HG02884 (cell line): ENCODE results near the gene FABP3.

Source experiments
- ATAC-seq: cut with Tn5 transposase; IDR thresholded peaks from one replicate; pipeline ENCODE4 v1.9.1; 2021; ENCODE audit warnings: mild to moderate bottlenecking, moderate library complexity; ENCODE audit not compliant: unreplicated experiment

The FABP3 gene

DNA sequence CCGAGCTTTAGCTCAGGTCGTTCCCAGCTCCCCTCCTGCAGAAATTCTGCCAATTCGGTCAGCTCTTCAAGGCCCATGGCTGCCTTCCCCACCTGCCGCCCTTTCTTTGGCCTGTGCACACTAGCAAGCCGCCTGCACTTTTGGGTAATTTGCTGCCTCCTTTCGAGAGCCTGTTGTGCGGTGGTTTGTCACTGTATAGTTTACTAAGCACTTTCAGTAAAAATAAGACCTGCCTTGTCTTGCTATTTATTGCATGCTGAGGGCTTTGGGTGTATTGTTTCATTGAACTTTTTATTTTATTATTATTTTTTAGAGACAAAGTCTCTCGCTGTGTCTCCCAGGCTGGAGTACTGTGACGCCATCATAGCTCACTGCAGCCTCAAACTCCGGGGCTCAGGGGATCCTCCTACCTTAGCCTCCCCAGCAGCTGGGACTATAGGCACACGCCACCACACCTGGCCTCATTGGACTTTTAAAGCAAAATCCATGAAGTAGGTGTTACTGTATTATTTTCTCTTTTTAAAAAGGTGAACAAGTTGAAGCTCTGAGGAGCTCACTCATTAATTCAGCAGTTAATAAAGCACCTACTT is 1.1 kb upstream of the FABP3 start:
- no peak for ATAC-seq

DNA sequence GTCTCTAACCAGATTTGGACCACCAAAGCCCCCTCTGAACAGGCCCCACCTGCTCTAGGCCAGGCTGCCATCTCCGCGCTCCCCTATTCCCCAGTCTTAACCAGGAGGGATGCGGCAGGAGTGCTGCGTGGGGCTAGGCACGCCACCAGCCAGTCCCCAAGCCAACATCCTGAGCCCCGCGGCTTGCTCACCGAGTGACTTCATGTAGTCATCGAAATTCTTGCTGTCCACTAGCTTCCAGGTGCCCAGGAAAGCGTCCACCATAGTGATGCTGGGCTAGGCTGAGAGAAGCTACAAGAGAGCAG is 173 bp downstream of the FABP3 start:
- no peak for ATAC-seq

DNA sequence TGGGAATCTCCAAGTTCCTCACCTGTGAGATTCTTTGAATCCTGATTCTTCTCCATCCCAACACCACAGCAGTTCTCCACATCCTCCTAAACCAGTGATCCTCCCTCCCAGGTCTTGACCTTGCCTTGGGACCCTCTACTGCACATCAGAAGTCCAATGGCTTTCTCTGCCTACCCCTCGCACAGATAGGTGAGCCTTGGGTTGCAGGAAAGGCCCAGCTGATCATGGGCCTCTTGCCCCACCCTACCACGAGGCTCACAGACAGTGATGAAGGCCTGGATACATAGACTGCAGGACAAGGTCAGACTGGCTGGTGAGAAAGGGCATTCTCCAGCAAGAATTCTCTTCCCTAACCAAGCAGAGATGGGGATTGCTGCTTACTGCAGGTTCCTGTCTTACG is 825 bp downstream of the FABP3 start:
- no peak for ATAC-seq

DNA sequence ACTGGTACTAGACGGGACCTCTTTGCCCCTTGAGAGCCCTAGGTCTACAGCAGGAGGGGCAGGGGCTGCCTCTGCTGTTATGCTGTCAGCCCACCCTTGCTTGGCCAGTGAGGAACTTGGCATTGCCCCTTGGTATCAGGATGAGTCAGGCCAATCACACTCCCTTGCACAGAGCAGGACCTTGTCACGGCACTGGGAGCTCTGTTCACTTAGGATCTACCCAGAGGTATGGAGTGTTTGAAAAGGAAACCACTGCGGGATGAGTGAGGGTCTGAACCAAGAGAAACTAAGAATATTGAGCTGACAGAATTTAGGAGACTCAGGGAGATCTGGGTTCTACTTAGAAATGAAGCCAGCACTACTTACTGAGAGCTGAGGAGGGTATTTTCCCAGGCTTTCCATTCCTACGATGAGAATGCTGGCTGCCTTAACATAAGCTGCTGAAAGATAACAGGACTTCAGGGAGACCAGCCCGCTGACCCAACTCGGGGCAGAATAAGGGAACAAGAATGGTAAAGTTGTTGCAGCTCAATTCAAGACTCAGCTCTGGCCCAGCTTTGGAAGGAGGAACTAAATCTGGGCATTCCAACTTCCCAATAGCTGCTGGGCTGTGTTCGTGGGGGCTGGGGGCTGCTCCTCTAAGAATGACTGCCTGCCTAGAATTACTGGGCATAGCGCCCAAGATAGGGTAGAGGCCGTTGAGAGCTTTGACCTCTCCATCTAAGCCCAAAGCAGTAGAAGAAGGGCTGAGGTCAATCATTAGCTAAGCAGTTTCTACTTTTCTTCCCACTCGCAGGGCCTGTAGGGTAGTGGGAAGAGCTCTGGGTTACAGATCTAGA is 1.5 kb downstream of the FABP3 start:
- ATAC-seq: no peak

DNA sequence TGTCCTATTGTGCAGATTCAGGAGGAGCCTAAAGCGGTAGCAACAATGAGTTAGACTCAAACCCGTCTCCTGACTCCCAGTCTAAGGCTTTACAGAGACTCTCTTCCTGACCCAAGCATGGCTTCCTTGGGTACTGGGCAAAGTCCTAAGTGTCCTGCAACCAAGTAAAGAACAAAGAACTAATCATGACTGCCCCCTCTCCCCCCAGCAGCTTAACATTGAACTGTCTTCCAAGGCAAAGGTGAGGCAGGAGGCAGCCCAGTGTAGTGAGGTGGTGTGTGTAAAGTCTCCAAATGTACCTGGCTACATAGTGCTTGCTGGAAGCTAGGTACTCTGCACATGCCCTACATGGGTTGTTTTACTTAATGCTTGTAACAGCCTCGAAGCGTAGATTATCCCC is 2.3 kb downstream of the FABP3 start:
- no peak for ATAC-seq

DNA sequence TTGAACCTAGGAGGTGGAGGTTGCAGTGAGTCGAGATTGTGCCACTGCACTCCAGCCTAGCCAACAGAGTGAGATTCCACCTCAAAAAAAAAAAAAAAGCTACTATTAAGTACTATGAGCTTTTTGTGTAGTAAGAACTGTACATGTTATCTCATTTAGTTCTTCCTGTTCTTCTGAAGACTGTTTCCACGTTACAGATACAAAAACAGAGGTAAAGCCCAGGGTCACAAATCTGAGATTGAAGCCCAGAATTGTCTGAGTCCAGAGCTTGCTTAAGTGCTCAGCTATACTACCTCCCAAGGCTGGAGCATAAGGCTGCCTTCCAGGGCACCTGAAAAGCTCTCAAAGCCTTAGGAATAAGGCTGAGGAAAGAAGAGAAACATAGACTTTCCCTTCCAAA is 2.9 kb downstream of the FABP3 start:
- no peak for ATAC-seq

DNA sequence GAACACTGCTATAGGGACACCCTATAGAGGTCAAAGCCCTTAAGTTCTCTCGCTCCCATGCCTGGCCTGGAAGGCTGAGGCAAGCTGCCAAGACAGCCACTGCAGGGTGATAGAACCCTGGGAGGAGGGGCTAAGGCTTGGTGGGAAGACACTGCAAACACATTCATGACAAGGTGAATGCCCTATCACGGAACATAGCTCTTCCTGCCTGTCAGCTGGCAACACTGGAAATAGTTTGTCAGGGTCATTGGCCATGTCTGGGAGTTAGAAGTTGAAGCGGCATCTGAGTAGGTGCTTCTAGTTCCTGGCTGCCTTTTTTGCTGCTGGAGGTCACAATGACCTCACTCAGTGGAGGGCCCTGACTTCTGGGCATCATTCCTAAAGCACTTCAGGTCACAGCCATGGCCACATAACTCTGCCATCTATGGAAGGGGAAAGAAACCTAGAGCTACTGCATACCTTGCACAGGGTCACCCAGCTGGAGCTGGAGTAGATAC is 4.2 kb downstream of the FABP3 start:
- no peak for ATAC-seq

DNA sequence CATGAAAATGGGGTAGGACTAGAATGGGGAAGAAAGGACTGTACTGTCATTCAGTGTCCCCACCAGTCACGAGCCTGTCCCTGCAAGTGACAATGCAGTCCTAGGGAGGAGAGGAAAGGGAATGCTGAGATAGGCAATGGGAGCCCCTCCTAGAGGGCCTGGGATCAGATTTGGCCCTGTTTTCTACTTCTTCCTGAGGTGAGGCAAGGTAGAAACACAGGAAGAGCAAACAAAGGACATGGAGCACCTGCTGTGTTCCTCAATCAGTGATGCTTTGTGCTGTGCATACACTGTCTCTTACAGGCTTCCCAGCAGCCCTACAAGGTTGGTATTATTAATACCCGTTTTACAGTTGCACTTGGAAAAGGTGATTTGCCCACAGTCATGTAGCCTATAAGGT is 6.1 kb downstream of the FABP3 start:
- no peak for ATAC-seq

DNA sequence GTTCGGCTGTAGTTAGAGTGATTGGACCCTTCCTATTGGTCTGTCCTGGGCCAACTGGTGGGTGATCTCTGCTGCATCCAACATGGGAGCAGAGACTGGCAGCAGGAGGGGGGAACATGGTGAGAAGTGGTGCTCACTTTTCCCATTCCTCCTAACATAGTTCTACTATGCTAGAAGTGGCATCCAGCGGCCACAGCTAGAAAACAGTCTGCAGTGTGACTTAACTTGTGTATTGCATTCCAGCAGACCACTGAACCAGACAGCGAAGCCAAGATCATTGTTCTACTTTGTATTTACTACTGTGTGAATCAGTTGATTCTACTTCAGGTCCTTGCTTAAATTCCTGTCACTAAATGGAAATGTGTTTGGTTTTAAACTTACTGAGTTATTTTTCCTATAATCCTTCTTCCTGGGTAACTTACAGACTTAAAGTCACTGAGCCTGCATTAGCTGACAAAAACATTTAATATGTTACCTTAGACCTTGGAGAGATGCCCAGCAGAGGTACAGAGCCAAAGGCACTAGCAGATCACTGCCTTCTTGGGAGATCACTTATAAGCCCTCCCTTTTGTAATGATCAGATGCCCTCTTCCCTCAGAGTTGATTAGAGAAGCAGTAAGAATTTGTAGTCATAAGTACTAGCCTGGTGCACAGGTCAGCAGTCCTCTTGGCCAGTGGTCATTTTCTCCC is 8.2 kb downstream of the FABP3 start:
- no peak for ATAC-seq

DNA sequence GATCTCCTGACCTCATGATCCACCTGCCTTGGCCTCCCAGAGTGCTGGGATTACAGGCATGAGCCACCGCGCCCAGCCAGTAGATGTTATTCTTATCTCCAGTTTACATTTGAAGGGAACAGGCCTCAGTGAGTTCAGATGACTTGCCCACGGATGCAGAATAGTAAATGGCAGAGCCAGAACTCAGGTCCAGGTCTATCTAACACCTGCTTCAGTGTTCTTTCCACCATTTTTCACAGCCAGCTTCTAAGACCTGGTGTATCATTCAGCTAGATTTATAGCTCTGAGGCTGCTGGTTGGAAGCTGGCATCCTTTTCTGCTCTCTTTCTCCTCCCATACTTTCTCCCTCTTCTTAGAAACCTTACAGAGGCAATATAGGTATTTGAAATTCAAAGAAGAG is 10.8 kb downstream of the FABP3 start:
- no peak for ATAC-seq

DNA sequence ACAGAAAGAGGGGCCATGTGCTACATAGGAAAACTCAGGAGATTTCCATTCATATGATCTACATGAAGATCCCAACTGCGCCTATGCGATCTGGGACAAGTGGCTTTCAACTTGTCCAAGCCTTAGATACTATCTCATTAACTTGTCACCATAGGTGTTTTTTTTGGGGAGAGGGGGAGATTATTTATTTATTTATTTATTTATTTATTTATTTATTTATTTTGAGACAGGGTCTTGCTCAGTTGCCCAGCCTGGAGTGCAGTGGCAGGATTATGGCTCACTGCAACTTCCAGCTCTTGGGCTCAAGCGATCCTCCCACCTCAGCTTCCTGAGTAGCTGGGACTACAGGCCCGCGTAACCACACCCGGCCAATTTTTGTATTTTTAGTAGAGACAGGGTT is 11.3 kb downstream of the FABP3 start:
- ATAC-seq: no peak

DNA sequence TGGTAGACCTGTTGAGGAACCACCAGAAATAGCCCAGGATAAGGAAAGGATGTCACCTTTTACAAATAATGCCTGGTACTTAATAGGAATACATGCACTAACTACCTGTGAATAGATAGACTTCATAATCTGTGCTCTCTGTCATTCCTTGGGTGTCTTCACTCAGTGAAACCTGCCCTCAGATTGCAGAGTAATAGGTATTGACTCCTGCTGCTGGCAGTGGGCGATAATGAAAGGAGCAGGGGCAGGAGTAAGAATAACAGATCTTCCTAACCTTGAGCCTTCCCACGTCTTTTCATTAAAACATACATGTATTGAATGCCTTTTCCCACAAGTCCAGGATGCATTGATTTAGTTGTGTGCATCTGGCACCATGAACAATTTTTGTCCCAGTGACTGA is 16.4 kb downstream of the FABP3 start:
- no peak for ATAC-seq

DNA sequence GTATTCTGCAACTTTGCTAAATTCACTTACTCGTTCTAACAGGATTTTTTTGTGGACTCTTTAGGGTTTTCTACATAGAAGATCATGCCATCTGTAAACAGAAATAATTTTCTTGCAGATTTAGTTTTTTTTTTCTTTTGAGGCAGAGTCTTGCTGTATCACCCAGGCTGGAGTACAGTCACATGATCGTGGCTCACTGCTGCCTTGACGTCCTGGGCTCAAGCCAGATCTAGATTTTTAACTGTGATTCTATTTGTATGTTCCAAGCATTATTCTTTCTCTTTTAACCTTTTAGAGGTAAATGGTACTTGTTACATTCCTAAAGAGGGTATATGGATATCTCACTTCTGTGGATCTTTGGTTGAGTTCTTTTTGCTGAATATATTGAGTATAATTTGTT is 18.6 kb downstream of the FABP3 start:
- ATAC-seq: no peak

DNA sequence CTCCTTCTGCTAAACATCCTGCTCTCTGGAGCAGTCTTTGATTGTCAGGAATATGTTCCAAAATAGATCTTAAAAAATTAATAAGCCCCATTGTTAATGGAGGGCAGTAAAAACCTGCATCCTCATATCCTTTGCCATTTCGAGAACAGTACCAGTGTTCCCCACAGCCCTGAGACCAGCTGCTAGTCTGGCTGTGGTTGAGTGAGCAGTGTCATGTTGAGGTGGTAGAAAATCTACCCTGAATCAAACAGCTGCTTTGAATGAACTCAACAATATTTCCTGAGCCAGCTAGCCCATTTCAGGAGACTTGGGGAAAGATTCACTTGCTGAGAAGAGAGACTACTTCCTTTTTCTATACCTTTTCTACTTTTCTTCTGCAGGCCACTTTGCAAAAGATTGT is 24.4 kb downstream of the FABP3 start:
- ATAC-seq: no peak

DNA sequence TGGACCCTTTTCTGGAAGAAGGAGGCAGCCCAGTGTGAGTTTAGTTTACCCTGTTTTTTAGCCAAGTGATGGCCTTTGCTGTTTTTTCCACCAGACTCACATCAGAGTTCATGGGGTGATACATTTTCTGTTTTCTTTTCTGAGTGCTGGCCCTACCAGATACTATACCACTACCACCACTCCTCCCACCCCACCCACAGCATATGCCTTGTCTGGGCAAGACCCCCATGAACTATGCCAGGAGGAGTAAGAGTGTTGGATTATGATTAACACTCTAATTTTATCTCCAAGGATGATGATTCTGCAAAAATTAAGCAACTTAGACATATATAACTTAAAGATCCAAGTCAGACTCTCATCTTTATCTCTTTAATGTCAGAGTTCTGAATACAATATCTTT is 26.1 kb downstream of the FABP3 start:
- no peak for ATAC-seq

DNA sequence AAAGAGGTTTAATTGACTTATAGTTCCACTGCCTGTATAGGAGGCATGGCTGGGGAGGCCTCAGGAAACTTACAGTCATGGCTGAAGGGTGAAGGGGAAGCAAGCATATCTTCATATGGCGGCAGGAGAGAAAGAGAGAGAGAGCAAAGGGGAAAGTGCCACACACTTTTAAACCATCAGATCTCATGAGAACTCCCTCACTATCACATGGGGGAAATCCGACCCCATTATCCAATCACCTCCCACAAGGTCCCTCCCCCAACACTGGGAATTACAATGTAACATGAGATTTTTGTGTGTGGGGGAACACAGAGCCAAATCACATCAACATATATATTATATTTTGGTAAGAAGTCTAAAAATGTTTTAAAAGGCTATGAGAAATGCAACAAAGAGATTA is 27.2 kb downstream of the FABP3 start:
- ATAC-seq: no peak

DNA sequence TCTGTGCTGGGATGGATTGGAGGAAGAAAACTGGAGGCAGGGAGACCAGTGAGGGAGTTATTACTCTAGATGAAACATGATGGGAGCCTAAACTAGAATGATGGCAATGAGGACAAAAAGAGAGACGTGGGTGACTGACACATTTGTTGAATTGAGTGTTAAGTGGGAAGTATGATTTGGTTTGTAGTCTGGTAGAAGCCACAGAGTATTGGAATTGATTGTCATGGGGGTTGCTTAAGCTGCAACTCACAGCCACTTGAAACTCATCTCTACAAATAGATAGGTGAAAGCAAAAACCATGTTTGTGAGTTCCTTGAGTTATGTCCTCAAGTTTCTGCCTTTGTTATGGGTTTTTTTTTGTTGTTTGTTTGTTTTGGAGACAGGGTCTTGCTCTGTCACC is 28.4 kb downstream of the FABP3 start:
- no peak for ATAC-seq

DNA sequence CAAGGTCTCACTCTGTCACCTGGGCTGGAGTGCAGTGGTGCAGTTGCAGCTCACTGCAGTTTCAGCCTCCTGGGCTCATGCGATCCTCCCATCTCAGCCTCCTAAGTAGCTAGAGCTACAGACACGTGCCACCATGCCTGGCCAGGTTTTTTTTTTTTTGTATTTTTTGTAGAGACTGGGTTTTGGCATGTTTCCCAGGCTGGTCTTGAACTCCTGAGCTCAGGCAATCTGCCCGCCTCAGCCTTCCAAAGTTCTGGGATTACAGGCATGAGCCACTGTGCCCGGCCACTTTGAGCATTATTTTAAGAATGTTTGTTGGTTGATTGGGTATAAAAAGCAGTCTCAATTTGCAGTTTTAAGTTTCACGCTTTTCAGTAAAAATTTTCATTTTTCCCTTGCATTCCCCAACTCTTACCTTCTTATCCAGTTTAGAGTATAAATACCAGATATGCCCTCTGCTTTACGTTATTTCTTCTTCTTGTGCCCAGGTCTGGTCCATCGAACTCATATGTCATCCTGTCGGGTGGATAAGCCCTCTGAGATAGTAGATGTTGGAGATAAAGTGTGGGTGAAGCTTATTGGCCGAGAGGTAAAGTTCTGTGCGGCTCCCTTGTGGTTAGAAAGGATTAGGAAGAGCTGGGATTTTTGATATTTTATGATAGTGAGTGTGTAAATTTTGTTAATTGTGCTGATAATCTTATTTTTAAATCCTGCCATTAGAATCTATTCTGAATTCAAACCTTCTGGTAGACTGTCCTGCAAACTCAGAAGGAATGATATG is 36.0 kb downstream of the FABP3 start:
- no peak for ATAC-seq

DNA sequence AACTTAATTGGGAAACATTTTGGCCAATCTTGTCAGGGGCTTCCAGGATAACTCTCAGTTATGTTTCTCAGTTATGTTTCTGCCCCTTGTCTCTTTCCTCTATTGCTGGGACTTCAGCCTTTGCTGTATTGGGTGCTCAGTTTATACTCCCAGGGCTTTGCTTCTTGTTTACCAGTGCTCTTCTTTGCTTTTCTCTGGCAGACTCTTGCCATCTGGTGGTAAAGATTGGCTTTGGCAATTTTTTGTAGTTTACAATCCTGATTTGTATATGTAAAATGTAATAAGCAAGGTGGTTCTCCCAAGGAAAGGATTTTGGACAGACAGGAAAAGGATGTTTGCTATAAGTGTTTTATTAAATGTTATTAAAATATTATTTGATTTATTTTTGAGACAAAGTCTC is 37.9 kb downstream of the FABP3 start:
- ATAC-seq: no peak

DNA sequence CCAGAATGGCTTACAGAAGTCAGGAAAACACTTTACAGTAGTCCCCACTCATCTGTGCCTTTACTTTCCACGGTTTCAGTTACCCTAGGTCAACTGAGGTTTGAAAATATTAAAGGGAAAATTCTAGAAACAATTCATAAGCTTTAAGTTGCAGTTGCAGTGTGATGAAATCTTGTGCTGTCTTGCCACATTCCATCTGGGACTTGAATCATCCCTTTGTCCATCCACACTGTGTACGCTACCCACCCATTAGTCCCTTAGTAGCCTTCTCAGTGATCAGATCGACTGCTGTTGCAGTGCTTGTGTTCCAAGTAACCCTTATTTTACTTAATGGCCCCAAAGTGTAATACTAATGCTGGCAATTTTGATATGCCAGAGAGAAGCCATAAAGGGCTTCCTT is 45.5 kb downstream of the FABP3 start:
- no peak for ATAC-seq

DNA sequence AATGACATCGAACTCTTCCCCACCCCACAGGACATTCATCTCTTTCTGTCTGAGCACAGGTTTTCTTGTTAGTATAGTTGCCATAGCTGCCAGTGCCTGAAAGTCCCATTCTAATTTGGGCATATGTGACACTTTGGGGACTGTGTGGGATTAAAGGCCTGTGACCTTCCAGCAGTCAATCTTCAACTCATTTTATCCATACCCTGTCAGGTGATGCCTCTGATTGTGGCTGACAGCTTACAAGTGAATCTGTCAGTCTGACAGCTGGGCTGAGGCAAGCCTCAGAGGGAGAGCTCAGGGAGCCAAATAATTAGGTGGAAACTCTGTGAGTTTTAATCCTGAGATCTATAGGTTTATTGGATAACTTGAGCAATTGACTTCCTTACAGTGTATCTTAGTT is 46.4 kb downstream of the FABP3 start:
- ATAC-seq: no peak

DNA sequence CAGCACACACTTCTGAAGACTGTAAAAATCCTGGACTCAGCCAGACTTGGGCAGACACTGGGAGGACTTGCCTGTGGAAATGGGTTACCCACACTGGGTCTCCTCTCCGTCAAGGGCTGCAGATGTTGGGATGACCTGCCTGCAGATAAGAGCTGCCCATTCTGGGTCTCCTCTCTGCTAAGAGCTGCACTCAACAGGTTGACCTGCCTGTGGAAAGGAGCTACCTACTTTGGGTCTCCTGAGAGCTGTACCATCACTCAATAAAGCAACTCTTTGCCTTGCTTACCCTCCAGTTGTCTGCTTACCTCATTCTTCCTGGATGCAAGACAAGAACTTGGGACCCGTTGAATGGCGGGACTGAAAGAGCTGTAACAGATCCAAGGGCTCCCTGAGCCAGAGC is 47.9 kb downstream of the FABP3 start:
- ATAC-seq: no peak
